ENCODE data around the gene TRIB2.

The TRIB2 gene

DNA sequence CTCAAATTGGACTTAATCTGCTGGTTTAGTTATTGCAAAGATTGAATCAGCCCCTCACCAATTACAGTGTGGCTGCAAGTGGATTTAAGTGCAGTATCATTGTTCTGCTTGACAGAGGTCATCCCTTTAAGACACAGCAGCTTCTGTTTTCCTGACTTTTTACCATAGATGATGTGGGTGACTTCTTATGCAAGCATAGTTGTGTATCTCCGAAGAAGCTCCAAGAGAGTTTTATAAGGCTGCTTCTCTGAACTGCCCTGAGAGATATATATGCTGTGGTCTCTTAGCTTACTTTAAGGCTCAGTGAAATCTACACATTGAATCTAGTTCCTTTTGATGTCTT is 3.5 kb downstream of the TRIB2 start:
- DNase-seq (ENCODE audit: low read depth in 2 of 2) = no peak

DNA sequence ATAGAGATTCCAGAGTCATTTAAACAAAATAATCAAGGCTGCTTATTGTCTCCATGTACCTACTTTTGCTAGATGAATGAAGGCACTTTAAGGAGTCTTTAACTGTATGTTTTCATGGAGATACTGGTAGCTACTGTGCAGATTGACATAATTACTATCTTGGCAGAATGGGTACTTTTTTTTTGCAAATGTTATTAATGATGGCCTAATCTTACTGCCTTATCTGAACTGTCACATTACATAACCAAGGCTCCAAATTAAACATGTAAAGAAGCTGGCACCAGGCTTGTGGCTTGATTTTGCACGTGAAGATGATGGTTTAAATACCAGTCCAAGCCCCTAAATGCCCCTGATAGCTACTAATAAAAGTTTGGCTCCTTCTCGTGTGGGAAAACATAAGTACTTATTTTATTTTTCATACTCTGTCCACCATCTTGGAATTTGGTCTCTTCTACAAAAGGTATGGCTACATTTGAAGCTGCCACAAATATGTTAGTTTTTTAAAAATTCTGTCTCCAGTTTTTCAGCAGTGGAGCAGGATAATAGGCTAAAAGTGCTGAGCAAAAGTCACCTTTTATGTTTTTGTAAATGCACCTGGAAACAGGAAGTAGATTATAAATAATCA is 4.1 kb downstream of the TRIB2 start:
- DNase-seq (ENCODE audit: low read depth in 2 of 2) = no peak

DNA sequence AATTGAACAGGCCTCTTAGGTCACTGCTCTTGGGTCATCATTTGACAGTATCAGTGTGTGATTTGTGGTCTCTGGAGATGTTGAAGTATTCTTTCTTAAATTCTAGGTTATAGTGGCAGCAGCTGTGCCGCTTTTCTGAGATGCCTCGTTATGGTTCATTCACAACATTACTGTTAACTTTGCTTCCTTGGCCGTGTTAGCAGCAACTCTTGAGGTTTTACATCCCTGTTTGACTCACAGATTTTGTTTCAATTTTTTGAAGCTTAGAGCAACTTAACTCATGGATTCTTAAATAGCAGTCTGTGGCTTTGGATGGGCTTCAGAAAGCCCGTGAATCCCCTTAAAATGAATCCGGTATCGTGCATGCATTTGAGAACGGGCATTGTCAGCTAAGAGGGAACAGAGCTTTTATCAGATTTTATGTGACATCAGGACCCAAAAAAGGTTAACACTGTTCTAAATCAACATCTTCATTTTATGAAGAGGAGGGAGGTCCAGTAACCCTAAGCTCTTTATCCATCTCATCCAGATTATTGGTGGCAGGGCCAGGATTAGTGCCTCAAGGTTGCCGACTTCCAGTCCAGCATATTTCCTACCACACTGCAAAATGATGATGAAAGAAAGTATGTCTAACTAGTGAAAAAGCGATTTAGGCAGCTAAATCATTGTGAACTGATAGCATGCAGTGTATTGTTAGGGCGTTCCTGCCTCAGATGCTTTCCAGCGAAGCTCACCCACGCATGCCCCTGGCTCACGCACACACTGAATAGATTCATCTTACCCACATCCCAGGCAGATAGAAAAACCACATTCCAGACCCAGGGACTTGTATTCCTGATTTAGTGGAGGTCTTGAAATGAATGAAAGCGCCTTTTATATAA is 5.1 kb downstream of the TRIB2 start:
- peak; percentile 16 to 21 for DNase-seq (ENCODE audit: low read depth in 2 of 2)

GRCh38 chr2:12722447-12723316 is 5.9 kb downstream of the TRIB2 start:
- no peak for DNase-seq (ENCODE audit: low read depth in 2 of 2)

- DNase-seq (ENCODE audit: low read depth in 2 of 2) = no peak
Measured at GRCh38 chr2:12723736-12724463, 7.2 kb downstream of the TRIB2 start.

DNA sequence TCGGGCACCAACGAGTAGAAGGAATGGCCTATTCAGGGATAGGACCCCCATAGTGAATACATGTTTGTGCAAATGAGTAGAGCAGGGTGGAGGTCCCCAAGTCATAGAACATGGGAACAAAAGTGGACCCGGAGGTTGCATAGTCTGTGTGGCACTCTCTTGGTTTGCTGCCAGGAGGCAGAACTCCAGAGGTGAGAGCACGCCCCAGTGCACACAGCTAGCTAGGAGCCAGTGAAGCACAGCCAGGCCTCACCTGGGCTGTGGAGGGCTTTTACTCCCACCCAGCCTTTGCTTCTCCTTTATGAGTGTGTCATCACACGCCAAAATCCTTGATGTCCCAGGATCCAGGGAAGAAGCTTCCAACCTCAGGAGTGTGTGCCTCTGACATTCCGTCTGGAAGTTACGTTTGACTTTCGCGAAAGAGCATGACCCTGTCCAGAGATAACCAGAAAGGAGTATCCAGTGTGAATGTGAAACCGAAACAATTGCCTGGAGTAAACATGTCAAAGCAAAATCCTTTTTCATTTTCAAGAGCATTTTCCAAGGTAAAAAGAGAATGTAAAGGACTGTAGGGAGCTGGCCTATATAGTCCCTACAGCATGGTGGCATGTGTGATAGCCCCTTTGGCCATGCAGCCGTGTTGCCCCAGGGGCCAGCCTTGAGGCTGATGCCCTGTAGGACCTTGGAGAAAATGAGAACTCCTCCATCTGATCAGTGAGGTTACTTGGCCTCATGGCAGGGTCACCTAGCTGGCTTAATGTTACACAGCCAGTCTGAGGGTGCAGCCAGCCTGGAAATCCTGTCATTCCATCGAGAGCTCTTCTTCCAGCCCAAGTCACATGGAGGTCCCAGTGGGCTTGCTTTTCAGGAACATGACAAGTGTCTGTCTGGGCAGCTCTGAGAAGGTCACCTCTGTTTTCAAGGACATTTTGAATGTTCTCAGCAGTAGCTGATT is 8.8 kb downstream of the TRIB2 start:
- DNase-seq (ENCODE audit: low read depth in 2 of 2) = no peak

DNA sequence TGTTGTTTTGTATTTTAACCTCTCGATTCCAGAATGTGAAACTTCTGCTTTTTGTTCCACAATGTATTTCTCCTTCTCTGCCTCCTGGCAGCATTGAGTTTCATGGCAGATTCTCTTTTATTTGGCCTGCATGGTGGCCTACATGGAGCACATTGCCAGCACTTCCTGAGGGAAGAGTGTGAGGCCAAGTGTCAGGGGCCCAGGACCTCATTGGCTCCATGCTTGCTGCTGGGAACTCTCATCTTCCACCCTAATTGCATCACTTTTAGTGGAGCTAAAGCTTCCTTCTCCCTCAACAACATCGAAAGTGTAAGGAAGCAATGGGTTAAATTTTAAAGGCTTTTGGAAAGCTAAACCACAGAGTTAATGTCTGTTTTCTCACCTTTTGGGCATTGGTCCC is 9.5 kb downstream of the TRIB2 start:
- no peak for DNase-seq (ENCODE audit: low read depth in 2 of 2)

- no peak for DNase-seq (ENCODE audit: low read depth in 2 of 2)
Measured at GRCh38 chr2:12727065-12727464, 10.3 kb downstream of the TRIB2 start.

DNA sequence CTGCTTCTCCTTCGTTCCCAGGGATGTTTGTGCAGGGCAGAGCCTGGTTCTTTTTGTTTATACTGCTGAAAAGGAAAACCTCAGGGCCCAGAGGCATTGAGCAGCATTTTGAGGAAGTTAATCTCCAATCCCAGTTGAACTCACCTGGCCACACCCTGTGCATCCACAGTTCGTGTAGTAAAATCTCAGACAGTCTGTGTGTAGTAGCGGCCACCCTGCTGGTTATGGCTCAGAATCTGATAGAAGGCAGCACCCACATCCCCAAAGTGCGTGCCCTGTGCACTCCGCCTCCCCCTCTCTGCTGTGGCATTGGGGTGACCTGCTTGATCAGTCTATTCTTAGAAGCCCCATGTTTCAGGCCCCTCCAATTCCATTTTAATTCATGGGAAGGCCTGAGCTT is 10.9 kb downstream of the TRIB2 start:
- DNase-seq (ENCODE audit: low read depth in 2 of 2) = no peak

GRCh38 chr2:12728221-12728777 is 11.6 kb downstream of the TRIB2 start:
- DNase-seq (ENCODE audit: low read depth in 2 of 2) = no peak

GRCh38 chr2:12730265-12730664 is 13.5 kb downstream of the TRIB2 start:
- DNase-seq (ENCODE audit: low read depth in 2 of 2) = no peak

GRCh38 chr2:12731701-12732280 is 15.1 kb downstream of the TRIB2 start:
- DNase-seq (ENCODE audit: low read depth in 2 of 2) = no peak

- DNase-seq (ENCODE audit: low read depth in 2 of 2) = no peak
Measured at GRCh38 chr2:12732651-12733050, 15.9 kb downstream of the TRIB2 start.

- DNase-seq (ENCODE audit: low read depth in 2 of 2) = no peak
Measured at GRCh38 chr2:12733846-12734245, 17.1 kb downstream of the TRIB2 start.

- DNase-seq (ENCODE audit: low read depth in 2 of 2) = no peak
Measured at GRCh38 chr2:12734914-12735654, 18.3 kb downstream of the TRIB2 start.

DNA sequence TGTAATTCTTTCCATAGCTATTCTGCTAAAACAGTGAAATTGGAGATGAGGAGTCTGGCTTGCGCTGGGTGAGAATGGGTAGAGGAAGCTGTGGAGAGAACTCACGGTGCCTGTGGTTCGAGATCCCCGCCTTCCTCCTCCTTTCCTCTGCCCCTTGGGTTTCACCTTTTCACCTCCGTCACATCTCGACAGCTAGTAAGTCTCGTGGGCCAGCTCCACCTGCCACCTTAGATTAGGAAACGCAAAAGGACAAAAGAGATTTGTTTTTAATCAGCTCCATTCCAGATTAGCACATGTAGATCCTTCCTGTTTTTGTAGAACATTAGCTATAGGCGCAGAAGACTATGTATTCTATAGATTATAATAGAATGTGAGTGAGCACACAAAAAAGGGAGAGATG is 20.6 kb downstream of the TRIB2 start:
- no peak for DNase-seq (ENCODE audit: low read depth in 2 of 2)

DNA sequence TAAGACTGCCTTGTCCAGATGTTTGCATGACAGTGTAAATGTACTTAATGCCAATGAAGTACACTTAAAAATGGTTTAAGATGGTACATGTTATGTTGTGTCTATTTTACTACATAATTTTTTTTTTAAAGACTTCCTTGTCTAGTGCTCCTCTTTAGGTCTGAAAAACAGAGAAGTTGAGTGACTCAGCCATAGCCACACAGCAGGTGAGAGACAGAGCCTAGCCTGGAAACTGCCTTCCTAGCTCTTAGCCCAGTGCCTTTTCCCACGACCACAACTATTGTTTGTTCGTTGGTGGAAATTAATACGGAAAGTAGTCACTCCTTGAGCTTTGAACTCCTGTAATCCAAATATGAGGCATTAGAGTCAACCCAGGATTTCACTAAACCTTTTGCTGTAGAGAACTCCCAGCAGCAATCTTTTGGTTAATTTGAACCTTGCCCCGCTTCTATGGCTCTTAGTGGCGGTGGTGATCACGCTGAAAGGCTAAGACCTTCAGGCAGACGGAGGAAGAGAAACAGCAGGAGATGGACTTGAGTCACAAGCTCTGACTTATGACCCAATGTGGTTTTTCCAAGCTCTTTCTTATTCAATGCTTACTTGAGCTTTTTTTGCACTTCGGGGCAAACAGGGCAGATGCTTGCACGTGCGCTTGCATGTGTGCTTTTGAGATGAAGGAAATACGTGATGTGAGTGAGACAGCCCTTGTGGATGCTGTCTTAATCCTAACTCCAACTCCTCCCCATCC is 21.2 kb downstream of the TRIB2 start:
- DNase-seq (ENCODE audit: low read depth in 2 of 2) = no peak

GRCh38 chr2:12739721-12740254 is 23.1 kb downstream of the TRIB2 start:
- no peak for DNase-seq (ENCODE audit: low read depth in 2 of 2)

All from stimulated activated CD4-positive, alpha-beta T cell treated with anti-CD3 and anti-CD28 coated beads, Interleukin-1b, Interleukin-23, amount 100 ng/mL, for 4 hours (primary cell).